ENCODE results near the gene CGN.
A peak's percentile ranks its signal among the peaks of the same experiment; 100 is the strongest.
"Not testable (repeated sequence)": the region's sequence is repeated elsewhere in the genome, so short reads cannot be mapped to it uniquely, and the experiment has no call there.

CGN gene

DNA sequence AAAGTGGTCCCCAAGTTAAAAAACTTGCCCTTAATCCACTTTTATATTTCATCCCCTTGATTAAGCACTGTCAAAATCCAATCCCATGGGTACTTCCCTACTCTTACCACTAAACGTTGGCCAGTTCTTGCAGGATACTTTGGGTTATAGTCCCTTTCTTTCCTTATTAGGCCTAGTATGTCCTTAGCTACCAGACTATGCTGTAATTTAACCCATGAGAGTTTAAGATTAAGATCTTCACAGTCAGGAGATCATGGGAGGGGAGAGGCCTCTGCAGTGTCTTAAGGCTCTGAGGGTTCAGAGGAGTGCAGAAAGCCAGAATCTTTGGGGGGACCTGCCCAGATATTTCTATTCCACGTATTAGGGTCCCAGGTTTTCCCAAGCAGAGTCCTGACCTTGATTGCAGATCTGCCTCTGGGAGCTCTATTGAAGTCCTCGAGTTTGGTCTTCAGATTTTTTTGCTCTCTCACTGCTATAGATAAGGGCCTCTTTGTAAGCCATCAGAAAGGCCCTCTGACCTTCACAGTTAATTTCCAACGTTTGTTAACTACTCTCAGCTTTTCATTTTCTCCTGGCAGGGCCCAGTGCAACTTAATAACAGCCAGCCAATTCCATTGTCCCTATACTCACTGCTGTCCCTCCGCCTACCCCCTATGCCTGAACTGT lies 9.0 kb upstream of the CGN start:
- DNase-seq = no peak

DNA sequence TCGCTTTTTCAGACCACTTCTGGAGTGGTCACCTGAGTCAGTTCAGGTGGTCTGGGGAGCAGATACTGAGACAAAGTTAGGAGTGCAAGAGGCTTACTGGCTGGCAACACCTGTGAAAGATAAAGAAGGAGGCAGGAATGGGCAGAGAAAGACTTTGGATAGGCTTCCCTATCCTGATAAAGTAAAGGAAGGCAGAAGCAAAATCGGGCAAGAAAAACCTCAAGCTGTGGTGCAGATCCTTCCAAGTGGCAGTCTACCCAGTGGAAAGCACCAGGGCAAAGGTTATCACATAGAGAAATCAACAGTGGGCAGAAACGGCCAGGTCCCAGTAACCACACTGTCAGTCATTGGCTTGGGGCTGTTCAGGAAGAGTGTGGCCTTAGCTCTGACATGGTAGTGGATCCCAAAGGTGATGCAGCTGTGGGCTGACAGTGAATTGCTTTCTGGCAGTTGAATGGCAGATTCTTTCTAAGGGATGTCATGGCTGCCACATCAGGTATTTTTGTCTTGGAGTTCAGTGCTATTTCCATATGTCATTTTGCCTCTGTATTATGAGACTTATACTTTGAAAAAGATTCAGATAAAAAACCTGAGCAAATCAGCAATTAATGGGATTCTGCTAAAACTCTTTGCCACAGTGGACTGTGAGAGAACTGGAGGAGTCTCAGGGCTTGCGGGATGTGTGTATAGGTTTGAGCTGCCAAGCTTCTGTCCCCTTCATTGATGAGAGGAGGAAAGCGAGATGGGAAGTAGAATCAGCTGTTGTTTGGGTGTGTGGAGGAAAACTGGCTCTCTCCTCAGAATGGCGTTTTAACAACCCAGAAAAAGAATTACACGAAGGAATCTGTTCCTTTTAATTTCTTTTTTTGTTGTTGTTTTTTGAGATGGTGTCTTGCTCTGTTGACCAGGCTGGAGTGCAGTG lies 8.1 kb upstream of the CGN start:
- no peak for DNase-seq

DNA sequence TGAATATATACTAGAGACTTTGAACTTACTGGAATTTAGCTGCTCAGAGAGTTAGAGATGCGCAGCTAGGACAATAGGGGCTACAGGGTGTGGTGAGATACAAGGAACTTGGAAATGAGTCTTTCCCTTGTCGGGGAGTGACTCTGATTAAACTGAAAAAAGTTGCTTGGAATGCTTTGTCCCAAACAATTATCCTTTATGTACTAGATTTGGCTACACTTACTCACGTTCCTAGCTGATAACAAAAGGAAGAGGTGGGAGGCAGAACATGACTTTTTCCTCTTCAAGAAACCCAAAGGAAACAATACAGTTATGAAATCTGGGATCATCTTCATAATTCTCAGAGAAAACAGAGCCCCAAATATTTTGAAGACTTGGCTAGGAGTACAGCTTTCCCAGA lies 6.9 kb upstream of the CGN start:
- DNase-seq = no peak

DNA sequence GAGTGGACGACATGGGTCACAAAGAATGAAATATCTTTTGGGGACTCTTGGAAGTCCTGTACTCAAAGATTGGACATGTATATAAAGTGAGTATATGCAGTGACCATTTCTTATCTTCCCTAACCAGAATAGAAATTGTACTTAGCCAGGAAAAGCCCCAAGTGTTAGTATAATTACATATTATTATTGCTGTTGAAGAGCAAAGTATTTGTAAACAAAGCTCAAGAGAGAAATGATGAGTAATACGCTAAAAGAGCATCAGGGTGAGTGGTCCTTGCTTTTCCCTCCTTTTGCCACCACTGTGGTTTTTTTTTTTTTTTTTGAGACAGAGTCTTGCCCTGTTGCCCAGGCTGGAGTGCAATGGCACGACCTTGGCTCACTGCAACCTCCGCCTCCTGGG lies 6.4 kb upstream of the CGN start:
- no peak for DNase-seq

DNA sequence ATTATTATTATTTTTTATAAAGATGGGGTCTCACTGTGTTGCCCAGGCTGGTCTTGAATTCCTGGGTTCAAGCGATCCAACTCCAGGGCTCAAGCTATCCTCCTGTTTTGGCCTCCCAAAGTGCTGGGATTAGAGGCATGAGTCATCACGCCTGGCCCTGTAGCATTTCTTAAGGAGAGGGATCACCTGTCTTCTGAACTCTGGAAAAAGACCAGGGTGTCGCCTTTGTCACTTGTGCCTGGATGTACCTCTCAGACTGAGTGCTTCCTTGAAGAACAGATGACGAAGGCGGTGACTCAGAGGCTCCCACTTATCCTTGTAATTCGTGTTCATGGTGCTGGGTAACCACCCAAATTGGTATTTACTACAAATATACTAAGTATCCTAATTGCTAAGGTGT lies 2.4 kb upstream of the CGN start:
- DNase-seq = no peak

DNA sequence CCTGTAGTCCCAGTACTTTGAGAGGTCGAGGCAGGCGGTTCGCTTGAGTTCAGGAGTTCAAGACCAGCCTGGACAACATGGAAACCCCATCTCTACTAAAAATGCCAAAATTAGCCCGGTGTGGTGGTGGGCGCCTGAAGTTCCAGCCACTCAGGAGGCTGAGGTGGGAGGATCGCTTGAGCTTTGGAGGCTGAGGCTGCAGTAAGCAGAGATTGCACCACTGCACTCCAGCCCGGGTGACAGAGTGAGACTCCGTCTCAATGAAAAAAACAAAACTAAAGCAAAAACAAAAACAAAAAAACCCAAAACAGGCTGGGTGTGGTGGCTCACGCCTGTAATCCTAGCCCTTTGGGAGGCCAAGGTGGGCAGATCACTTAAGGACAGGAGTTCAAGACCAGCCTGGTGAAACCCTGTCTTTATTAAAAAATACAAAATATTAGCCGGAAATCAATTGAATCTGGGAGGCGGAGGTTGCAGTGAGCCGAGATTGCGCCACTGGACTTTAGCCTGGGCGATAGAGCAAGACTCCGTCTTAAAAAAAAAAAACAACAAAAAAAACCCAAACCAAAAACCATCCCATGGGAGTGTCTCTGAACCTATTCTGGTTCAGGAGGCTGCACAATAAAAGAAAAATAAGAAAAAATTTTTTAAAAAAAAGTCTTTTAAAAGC lies 1.7 kb upstream of the CGN start:
- DNase-seq = no peak

DNA sequence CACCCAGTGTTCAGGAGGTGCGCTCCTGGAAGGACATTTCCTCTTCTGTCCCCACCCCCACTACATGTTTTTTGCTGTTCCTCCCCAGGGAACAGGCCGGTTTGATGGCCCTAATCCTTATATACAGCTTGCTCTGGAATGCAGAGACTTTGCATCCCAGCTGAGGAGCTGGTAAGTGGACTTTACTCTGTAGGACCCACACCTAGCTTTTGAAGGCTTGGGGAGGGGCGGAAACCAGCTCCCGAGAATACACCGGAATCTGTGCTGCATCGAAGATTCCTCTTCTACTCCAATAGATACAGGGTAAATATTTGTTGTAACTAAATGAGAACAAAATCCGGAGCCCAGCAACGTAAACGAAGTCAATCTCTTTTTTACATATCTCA lies 1.2 kb upstream of the CGN start:
- DNase-seq = no peak

DNA sequence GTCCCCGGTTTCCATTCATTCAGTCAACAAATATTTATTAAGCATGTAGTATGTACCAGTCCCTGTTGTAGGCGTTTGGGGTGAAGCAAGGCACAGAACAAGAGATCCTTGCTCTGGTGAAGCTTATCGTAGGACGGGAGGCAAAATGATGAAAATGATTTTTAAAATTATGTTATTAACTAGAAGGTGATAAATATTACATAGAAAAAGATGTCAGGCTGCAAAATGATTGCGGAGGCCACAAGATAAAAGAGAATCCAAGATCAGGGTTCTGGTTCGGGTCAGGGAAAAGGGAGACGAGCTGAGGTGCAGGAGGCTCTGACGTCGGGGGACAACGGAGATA lies 602 bp upstream of the CGN start:
- no peak for DNase-seq

DNA sequence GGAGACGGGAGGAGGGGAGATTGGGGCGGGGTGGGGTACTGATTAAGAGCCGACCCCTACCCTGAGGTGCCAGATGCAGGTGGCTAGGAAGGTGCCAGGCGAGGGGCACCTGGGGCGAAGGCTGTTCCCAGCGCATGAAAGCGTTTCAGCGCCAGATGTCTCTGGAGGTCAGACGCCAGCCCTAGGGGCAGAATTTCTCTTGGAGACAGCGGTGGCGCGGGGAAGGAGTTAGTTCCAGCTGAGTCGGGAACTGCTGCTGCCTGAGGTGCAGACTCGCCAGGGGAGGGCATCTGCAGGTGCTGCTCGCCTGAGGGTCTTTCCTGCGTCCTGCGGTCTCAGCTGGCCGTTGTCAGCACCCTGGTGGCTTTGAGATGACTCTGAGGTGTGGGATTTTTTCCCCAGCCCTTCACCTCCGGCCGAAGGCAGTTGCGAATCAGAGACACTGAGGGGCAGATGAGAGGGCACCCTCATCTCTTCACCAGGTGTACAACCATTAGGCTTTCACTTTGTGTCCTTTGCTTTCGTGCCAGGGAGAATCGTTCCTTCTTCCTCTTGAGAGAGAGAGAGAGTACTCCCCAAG lies 539 bp downstream of the CGN start:
- DNase-seq = peak; percentile 6 to 18

DNA sequence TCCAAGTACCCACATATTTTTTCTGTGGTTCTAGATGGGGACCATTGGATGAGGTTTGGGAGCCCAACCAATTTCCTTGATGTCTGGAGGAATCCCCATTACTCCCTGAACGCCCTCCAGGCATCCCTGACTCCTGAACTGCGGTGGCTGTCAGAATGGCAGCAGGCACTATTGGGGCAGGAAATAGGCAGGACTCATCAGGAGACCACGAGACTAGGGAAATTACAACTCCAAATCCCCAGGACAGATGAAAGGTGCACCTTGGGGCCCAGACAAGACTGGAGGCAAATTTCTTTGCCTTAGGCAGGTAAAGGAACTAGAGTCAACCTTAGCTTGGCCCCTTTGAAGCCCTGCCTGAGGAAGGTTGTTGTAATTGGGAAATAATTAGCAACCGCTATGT lies 1.1 kb downstream of the CGN start:
- no peak for DNase-seq

DNA sequence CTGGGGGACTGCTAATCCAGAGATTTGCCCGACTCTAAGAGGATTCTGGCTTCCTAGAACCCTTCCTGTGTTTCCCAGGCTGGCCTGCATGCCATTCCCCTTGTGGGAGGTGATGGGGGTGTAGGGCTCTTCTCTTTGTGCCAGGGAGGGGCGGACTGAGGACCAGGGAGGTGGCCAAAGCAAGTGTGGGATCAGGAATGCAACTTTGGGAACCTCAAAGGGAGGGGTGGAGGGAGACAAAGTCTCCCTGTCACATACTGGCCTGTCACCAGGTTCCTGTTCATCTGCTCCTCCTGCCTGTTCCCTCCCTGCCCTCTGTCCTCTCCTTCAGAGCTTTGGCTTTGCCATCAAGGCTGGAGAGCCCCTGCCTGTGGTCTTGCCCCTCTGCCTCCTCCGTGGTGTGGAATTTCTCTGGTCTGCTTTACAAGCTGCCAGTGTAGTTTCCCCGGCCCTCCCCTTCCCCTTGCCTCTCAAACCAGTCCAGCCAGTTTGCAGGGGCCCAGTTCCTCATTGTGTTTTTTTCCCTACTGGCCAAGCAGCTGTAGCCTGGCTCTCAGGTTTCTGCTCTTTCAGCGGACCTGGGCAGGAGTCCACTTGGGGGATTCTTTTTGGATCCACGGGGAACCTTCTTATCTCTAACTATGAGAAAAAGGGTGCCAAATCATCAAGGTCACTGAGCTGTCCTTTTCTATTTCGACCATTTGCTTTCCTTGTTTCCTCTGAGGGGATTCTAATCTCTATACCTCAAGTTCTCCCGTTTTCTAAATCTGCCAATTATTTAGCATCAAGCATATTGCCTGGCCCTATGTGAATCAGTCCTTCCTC lies 1.8 kb downstream of the CGN start:
- DNase-seq = no peak

DNA sequence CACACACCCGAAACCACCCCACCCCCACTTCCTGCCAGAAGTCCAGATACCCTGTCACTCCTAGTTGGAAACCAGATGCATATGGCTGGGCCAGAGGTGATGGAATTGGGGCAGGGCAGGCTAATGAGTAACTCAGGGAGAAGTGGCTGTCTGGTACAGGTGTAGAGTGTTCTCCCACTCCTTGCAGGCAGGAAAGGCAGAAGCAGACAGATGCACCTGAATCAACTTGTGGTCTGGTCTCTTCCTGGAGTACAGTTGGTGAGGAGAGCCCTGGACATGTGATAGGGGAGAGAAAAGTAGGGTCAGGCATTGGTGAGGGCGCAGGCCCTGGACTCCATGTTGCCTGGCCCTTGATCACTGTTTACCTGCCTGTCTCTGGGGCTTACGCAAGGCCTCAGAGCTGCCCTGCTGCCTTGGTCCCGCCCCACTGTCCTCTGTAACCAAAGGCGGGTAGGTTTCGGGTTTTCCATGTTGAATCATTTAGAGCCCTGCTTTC lies 2.5 kb downstream of the CGN start:
- peak in 1 of 2 experiments; percentile 13 for DNase-seq

DNA sequence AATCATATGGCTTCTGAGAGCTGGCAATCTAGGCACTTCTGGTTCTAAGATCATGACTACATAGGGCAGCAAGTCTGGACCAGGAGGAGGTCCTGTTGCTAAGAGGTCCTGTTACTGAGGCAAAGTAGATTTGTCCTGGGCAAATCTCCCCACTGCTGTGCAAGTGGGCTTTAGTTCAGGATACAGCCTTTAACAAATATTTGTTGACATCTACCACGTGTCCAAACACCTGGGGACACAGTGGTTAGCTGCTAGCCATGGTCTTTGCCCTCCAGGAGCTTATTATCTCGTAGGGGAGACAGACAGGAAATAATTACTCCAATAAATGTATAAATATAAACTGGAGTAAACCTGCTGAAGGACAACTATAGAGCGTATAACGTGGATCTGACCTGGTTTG lies 3.2 kb downstream of the CGN start:
- DNase-seq = no peak

DNA sequence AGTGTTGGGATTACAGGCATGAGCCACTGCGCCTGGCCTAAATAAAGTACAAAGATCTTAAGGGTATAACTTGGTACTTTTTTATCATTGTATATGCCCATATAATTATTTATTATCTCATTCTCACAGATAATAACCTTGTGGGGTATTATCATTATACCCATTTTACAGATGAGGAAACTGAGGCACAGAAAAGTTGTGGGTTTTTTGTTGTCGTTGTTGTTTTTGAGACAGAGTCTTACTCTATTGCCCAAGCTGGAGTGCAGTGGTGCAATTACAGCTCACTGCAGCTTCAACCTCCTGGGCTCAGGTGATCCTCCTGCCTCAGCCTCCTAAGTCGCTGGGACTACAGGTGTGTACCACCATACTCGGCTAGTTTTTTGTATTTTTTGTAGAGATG lies 4.1 kb downstream of the CGN start:
- no peak for DNase-seq

DNA sequence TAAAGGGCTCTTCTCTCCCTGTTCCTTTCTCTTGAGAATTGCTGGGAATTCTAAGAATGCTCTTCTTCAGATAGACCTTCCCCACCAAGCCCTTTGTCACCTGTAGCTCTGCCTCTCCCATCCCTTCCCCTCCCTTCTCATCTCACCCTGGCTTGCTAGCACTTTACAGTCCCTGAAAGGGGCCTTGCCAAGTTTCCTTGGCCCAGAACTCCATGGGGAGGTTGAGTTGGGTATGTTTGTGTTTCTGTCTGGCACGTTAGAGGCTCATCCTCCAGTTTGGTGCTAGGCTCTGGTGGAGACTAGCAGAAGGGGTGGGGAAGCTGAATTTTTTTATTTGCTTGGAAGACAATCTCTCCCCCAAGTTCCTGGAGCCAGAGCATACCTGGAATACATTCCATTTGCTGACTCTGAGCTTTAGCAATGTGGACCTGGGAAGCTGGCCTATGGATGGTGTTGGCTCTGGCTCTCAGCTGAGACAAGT lies 4.9 kb downstream of the CGN start:
- DNase-seq = no peak

DNA sequence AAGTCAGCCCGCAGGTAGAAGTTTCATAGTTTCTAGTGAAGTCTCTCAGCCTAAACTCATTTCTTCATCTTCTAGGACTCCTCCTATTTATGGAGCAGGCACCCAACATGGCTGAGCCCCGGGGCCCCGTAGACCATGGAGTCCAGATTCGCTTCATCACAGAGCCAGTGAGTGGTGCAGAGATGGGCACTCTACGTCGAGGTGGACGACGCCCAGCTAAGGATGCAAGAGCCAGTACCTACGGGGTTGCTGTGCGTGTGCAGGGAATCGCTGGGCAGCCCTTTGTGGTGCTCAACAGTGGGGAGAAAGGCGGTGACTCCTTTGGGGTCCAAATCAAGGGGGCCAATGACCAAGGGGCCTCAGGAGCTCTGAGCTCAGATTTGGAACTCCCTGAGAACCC lies 7.2 kb downstream of the CGN start:
- no peak for DNase-seq

DNA sequence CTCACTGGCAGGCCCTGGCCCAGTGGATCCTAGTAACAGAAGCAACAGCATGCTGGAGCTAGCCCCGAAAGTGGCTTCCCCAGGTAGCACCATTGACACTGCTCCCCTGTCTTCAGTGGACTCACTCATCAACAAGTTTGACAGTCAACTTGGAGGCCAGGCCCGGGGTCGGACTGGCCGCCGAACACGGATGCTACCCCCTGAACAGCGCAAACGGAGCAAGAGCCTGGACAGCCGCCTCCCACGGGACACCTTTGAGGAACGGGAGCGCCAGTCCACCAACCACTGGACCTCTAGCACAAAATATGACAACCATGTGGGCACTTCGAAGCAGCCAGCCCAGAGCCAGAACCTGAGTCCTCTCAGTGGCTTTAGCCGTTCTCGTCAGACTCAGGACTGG lies 7.7 kb downstream of the CGN start:
- no peak for DNase-seq

DNA sequence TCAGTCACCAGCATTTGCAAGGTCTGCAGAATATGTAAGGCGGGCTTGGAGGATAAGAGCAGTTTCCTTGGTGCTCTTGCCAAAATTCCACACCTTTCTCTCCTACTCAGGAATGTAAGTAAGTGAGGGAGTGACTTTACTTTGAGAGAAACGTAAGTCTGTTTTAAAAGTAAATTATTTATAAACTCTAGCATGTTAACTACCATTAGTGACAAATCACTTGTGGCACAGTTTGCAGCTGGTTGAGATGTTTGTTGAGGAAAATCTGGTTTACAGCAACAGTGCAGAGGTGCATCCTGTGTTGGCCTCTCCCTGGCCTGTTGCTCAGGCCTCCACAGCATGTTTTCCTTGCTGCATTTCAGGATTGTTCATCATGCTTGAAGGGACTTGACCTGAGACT lies 8.5 kb downstream of the CGN start:
- DNase-seq = no peak

DNA sequence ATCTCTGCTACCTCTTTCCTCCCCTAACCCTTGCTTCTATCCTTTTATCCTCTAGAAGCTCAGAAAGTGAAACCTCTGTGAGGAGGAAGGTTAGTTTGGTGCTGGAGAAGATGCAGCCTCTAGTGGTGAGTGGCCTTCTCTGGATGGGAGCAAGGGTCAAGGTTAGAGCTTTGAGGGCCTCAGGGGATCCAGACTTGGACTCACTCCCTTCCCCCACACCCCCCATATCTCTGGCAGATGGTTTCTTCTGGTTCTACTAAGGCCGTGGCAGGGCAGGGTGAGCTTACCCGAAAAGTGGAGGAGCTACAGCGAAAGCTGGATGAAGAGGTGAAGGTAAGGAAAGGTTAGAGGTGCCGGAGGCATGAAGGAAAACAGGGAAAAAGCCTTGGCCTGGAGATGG lies 9.2 kb downstream of the CGN start:
- DNase-seq = no peak

DNA sequence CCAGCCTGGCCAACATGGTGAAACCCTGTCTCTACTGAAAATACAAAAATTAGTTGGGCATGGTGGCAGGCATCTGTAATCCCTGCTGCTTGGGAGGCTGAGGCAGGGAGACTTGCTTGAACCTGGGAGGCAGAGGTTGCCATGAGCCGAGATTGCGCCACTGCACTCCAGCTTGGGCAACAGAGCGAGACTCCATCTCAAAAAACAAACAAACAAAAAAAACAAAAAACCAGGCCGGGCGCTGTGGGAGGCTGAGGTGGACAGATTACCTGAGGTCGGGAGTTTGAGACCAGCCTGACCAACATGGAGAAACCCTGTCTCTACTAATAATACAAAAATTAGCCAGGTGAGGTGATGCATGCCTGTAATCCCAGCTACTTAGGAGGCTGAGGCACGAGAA lies 11.2 kb downstream of the CGN start:
- DNase-seq = not testable (repeated sequence)

DNA sequence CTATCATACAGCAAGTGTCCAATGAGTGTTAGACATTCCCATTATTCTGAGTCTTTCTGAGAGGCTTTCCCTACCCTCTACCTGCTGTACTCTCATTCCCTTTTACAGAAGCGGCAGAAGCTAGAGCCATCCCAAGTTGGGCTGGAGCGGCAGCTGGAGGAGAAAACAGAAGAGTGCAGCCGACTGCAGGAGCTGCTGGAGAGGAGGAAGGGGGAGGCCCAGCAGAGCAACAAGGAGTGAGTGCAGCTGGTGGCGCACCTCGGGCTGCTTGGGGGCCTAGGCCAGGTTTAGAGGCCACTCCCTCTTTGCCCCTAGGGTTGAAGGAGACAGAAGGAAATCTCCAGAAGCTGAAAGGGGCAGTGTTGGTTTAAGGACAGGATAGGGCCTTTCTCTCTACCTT lies 12.1 kb downstream of the CGN start:
- DNase-seq = no peak

DNA sequence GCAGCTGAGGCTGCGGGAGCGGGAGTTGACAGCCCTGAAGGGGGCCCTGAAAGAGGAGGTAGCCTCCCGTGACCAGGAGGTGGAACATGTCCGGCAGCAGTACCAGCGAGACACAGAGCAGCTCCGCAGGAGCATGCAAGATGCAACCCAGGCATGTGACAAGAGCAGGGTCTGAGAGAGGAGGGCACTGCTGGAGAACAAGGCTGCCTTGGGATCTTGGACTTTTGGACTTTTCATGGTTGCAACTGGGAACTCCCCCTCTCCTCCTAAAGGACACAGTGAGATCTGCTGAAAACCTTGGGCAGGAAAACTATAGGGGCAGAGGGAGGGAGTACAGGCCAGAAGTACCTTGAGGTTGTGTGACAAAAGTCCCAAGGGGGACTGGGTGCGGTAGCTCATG lies 13.5 kb downstream of the CGN start:
- no peak for DNase-seq

All from stimulated activated CD4-positive, alpha-beta T cell treated with anti-CD3 and anti-CD28 coated beads, Interleukin-4, amount 100 ng/mL, for 4 hours (primary cell).